GM13977 (cell line): ENCODE results near the gene FAM3C.

Experiments
- DNase-seq: peaks from one replicate; pipeline ENCODE4 v3.0.0; 2012; ENCODE audit warnings: low spot score
- in situ Hi-C: fragments of 300-500 bp; cut with MboI; formaldehyde crosslinking; loops from one replicate; pipeline ENCODE4 v1.12.0; 2022; ENCODE audit warnings: low sequenced_read_pairs, low pct_unique_long_range_greater_than_20kb, mixed read lengths, inconsistent platforms; ENCODE audit not compliant: unreplicated experiment
- TF ChIP-seq, protein P1 (sequence below): IDR thresholded peaks from 2 replicates; pipeline ENCODE4 v1.5.1; 2012; ENCODE audit warnings: mild to moderate bottlenecking, control low read depth; ENCODE audit not compliant: insufficient read depth; ENCODE audit errors: extremely low read depth, missing control alignments

Gene FAM3C

DNA sequence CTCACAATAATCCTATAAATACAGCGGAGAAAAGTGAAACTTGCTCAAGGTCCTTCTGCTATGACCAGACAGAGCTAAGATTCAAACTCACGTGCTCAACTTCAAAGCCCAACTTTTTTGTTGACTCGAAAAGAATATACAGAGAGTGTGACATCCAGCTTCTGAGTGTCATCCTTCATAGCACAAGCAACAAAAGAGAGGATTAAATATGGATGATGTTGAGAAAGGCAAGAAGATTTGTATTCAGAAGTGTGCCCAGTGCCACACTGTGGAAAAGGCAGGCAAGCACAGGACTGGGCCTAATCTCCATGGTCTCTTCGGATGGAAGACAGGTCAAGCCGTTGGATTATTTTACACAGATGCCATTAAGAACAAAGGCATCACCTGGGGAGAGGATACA, 2.1 kb upstream of the FAM3C start:
- TF ChIP-seq, protein P1, sequence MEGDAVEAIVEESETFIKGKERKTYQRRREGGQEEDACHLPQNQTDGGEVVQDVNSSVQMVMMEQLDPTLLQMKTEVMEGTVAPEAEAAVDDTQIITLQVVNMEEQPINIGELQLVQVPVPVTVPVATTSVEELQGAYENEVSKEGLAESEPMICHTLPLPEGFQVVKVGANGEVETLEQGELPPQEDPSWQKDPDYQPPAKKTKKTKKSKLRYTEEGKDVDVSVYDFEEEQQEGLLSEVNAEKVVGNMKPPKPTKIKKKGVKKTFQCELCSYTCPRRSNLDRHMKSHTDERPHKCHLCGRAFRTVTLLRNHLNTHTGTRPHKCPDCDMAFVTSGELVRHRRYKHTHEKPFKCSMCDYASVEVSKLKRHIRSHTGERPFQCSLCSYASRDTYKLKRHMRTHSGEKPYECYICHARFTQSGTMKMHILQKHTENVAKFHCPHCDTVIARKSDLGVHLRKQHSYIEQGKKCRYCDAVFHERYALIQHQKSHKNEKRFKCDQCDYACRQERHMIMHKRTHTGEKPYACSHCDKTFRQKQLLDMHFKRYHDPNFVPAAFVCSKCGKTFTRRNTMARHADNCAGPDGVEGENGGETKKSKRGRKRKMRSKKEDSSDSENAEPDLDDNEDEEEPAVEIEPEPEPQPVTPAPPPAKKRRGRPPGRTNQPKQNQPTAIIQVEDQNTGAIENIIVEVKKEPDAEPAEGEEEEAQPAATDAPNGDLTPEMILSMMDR, result no peak
- no peak for DNase-seq
- in situ Hi-C loops, result no loop called here

DNA sequence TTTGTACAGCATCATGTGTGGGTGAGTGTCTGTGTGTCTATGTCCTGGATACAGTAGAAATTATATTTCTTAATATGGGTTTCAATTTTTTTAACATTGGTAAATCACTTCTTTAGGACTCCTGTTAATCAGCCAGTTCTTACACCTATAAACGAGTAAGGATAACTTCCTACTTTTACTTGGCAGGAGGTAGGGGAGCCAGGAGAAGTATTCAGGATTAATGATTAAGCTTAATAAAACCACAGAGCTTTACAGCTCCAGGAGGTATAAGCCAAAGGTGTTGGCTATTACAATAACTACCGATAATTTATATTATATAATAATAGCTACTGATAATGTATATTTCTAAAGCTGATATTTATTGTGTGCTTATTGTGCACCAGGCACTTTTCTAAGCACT, 1.7 kb upstream of the FAM3C start:
- TF ChIP-seq, protein P1, result no peak
- in situ Hi-C loops, result no loop called here

DNA sequence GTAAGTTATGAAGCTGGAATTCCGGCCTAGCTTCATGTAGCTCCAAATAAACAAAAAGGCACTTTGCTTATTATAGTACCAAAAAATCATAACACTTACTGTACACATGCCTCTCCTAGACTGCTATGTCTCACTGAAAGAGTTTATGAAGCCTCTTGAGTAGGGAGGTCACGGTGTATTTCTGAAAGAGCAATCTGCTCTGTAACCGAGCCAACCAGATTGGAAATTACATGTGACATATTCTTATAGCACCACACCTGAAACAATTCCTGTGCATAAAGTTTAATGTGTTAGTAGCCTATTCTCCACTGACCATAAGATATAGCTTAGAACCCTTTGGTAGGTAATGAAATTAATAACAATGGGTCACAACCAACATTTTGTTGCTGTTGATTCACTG, 1.3 kb upstream of the FAM3C start:
- DNase-seq, result no peak
- TF ChIP-seq, protein P1, result no peak
- in situ Hi-C loops, result no loop called here

More for the DNA sequence above, 1.7 kb upstream of the FAM3C start:
- no peak for DNase-seq

DNA sequence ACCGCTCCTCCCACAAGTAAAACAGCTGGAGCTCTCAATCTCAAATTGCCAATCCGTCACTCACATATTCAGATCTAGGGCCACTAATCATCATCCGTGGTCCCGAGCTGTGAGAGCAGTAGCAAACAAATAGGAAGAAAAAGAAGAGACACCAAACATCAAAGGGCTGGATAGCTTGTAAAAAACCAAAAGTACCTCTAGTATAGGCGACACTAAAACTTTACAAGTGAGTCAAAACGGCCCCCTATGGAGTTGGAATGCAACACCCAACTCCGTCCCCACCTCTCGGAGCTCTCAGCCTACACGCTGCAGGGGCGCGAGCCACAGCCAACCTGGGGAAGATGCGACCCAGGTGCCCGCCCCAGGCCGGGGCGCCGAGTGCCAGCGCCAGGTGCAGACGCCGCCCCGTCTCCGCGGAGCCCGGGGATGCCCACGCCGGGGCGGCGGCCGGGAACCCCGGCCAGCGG, 581 bp downstream of the FAM3C start:
- in situ Hi-C loops, result no loop called here
- TF ChIP-seq, protein P1, result no peak
- DNase-seq, result peak; percentile 52

DNA sequence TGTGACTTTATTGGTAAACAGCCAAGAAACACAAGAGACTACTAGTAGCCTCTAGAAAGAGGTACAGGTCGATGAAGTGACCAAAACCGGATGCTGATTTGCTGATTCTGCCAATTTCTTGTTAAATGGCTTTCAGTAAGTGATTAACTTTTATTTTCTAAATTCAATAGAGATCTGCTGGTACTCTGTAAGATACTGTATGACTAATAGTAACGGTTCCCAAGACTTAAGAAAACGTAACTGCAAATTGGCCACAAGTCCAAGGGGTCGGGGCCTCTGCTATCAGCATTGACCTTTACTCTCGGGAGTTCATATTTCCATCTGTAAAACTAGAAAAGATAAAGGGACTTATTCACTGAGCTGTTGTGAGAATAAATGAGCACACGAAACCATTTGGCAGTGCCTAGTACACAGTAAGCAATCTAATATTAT, 1.4 kb downstream of the FAM3C start:
- DNase-seq, result peak; percentile 24
- TF ChIP-seq, protein P1, result no peak
- in situ Hi-C loops, result no loop called here

DNA sequence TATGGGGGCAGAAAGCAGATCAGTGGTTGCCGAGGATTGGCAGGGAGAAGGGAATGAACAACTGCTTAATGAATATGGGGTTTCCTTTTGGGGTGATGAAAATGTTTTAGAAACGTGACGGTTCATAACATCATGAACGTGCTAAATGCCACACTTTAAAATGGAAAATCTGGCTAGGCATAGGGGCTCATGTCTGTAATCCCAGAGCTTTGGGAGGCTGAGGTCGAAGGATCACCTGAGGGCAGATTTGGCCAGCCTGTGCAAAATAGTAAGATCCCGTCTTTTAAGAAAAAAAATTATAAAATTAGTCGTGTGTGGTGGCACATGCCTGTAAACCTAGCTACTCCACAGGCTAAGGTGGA, 3.1 kb downstream of the FAM3C start:
- TF ChIP-seq, protein P1, result no peak
- DNase-seq, result no peak
- in situ Hi-C loops, result no loop called here
